ENCODE data around the gene ANKK1.

DNA sequence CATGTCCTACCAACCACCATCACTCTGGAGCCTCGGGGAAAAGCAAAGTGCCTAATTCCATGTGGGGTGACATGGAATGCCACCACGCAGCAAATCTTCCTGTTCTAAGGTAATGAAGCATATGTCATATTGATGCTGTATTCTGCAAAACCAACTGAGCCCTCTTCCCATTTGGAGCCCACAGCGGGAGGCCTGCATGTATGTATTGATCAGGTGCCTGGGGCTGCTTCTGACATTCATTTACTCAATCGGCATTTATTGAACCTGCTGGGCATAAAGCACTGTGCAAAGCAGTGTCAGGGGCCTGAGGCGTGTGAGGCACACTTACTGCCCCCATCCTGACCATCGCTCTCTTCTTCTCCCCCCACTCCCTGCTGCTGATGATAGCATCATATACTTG lies 39.1 kb downstream of the ANKK1 start:
- TF ChIP-seq CTCF (IDR thresholded peaks at IDR 0.05; ENCODE audit: low read depth, low read length, poor library complexity, severe bottlenecking) (no peak), EZH2phosphoT487 (IDR thresholded peaks at IDR 0.05; ENCODE audit: borderline replicate concordance, low read length) (no peak)
